SK-N-SH (cell line): ENCODE measurements around the gene TEAD1. TPM values are rescaled to one million over a fixed set of nuclear protein-coding genes. Genes with fewer than 3 reads are reported as not detected.
A peak's percentile ranks its signal among the peaks of the same experiment; 100 is the strongest.

ENCODE experiments used
- CTCF ChIA-PET: fragments of 300-600, 350-600 bp; formaldehyde crosslinking; extraction: SDS; loops from one replicate; lab custom pipeline; 2021; lab: Yijun Ruan, JAX
- POLR2A ChIA-PET: fragments of 350-600 bp; sonication (Branson Sonifier 250); formaldehyde crosslinking; extraction: SDS; loops from one replicate; lab custom pipeline; 2020; ENCODE audit warnings: antibody characterized with exemption, inconsistent platforms; lab: Yijun Ruan, JAX
- DNase-seq: peaks from one replicate; pipeline ENCODE4 v3.0.0; 2012
- H2AFZ ChIP-seq: fragments of 200-600 bp; sonication (generic); 2 replicates; pipeline ENCODE4 v1.8.1; 2016; ENCODE audit warnings: antibody characterized with exemption, mild to moderate bottlenecking, low read depth
- H3F3A ChIP-seq: fragments of 200-600 bp; sonication (generic); replicated peaks from 2 replicates; pipeline ENCODE3; 2016; ENCODE audit warnings: antibody characterized with exemption, mild to moderate bottlenecking; ENCODE audit not compliant: insufficient read depth
- H3K27ac ChIP-seq, 2 experiments: fragments of 200-500 bp in 1 of 2; fragments of 200-600 bp in 1 of 2; sonication (Bioruptor generic) in 1 of 2; sonication (generic), shearing (Covaris generic) in 1 of 2; 2 replicates each; pipeline versions ENCODE4 v1.5.1 to v1.6.1; 2014 to 2016; ENCODE audit warnings: low read depth in 2 of 2, inconsistent platforms in 1 of 2, low read length in 1 of 2, mild to moderate bottlenecking in 1 of 2, mixed read lengths in 1 of 2
- H3K27me3 ChIP-seq: fragments of 200-600 bp; sonication (generic), shearing (Covaris generic); 2 replicates; pipeline ENCODE4 v1.6.1; 2016; ENCODE audit warnings: mixed run types; ENCODE audit not compliant: insufficient read depth
- H3K36me3 ChIP-seq, 2 experiments: fragments of 200-500 bp in 1 of 2; fragments of 200-600 bp in 1 of 2; sonication (Bioruptor generic) in 1 of 2; sonication (generic) in 1 of 2; replicated peaks in 1 of 2; 2 replicates each; pipeline versions ENCODE3 to v1.5.1; 2014 to 2016; ENCODE audit warnings: low read length in 1 of 2, mild to moderate bottlenecking in 1 of 2; ENCODE audit not compliant: insufficient read depth in 2 of 2, control insufficient read depth in 1 of 2
- H3K4me1 ChIP-seq, 2 experiments: fragments of 200-500 bp in 1 of 2; fragments of 200-600 bp in 1 of 2; sonication (Bioruptor generic) in 1 of 2; sonication (generic), shearing (Covaris generic) in 1 of 2; 2 replicates each; pipeline versions ENCODE4 v1.5.1 to v1.6.1; 2014 to 2016; ENCODE audit warnings: low read depth in 1 of 2, low read length in 1 of 2, mixed run types in 1 of 2; ENCODE audit not compliant: insufficient read depth in 2 of 2, control insufficient read depth in 1 of 2
- H3K4me2 ChIP-seq: fragments of 200-600 bp; sonication (generic), shearing (Covaris generic); 2 replicates; pipeline ENCODE4 v1.6.1; 2017; ENCODE audit warnings: mixed run types
- H3K4me3 ChIP-seq, 2 experiments: fragments of 200-500 bp in 1 of 2; fragments of 200-600 bp in 1 of 2; sonication (Bioruptor generic) in 1 of 2; sonication (generic), shearing (Covaris generic) in 1 of 2; 2 replicates each; pipeline versions ENCODE4 v1.5.1 to v1.8.1; 2014 to 2016; ENCODE audit warnings: low read depth in 2 of 2, inconsistent platforms in 1 of 2, low read length in 1 of 2, mild to moderate bottlenecking in 1 of 2, mixed read lengths in 1 of 2, moderate library complexity in 1 of 2
- H3K79me2 ChIP-seq: fragments of 200-600 bp; sonication (generic); 2 replicates; pipeline ENCODE4 v1.8.1; 2017; ENCODE audit warnings: mild to moderate bottlenecking; ENCODE audit not compliant: insufficient read depth
- H3K9ac ChIP-seq: fragments of 200-600 bp; sonication (generic); 2 replicates; pipeline ENCODE4 v1.6.1; 2017; ENCODE audit warnings: mixed run types
- H3K9me2 ChIP-seq: fragments of 200-600 bp; sonication (generic); 2 replicates; pipeline ENCODE4 v1.6.1; 2017; ENCODE audit warnings: mixed run types
- H3K9me3 ChIP-seq: fragments of 200-600 bp; sonication (generic); 2 replicates; pipeline ENCODE4 v1.6.1; 2017; ENCODE audit warnings: mixed run types, mild to moderate bottlenecking, moderate library complexity
- H4K20me1 ChIP-seq: fragments of 200-600 bp; sonication (generic); 2 replicates; pipeline ENCODE4 v1.6.1; 2017; ENCODE audit warnings: mild to moderate bottlenecking, mixed run types; ENCODE audit not compliant: insufficient read depth
- CTCF ChIP-seq: fragments of 200-600 bp; sonication (generic); IDR thresholded peaks from 2 replicates; pipeline ENCODE4 v1.6.1; 2017; ENCODE audit warnings: antibody characterized with exemption, mild to moderate bottlenecking, moderate library complexity
- ELF1 ChIP-seq: IDR thresholded peaks from 2 replicates; pipeline ENCODE4 v1.4.0; 2012
- EP300 ChIP-seq, 2 experiments: IDR thresholded peaks; 2 replicates each; pipeline versions ENCODE4 v1.4.0 to v1.6.1; 2012; ENCODE audit warnings: borderline replicate concordance in 1 of 2, low read depth in 1 of 2, low read length in 1 of 2
- EZH2phosphoT487 ChIP-seq: fragments of 200-600 bp; sonication (generic); IDR thresholded peaks from 2 replicates; pipeline ENCODE4 v1.6.1; 2017; ENCODE audit warnings: low read depth, mixed run types, mild to moderate bottlenecking, antibody characterized with exemption, moderate library complexity, borderline replicate concordance
- FOSL2 ChIP-seq: IDR thresholded peaks from 2 replicates; pipeline ENCODE4 v1.4.0; 2012; ENCODE audit warnings: low read depth, mild to moderate bottlenecking, moderate library complexity, borderline replicate concordance
- FOXM1 ChIP-seq: IDR thresholded peaks from 2 replicates; pipeline ENCODE4 v1.4.0; 2012; ENCODE audit warnings: low read depth, mild to moderate bottlenecking
- IRF3 ChIP-seq: fragments of 150-350 bp; IDR thresholded peaks from 2 replicates; pipeline ENCODE4 v1.6.1; 2016; ENCODE audit warnings: mild to moderate bottlenecking, low read depth, low read length
- MEF2A ChIP-seq: IDR thresholded peaks from 2 replicates; pipeline ENCODE4 v1.4.0; 2012; ENCODE audit warnings: low read depth, borderline replicate concordance
- MXI1 ChIP-seq: IDR thresholded peaks from 2 replicates; pipeline ENCODE4 v1.6.1; 2012; ENCODE audit warnings: mild to moderate bottlenecking, low read depth, low read length, improper control_type of control experiment
- PBX3 ChIP-seq: IDR thresholded peaks from 2 replicates; pipeline ENCODE4; 2012
- POLR2AphosphoS5 ChIP-seq: IDR thresholded peaks from 2 replicates; pipeline ENCODE4 v1.6.1; 2012; ENCODE audit warnings: low read depth, low read length
- RAD21 ChIP-seq: IDR thresholded peaks from 2 replicates; pipeline ENCODE4 v1.6.1; 2012; ENCODE audit warnings: mild to moderate bottlenecking, low read length
- RXRA ChIP-seq: IDR thresholded peaks from 2 replicates; pipeline ENCODE4 v1.4.0; 2012; ENCODE audit warnings: low read depth, mild to moderate bottlenecking, borderline replicate concordance
- SIN3A ChIP-seq: IDR thresholded peaks from 2 replicates; pipeline ENCODE4 v1.6.1; 2012; ENCODE audit warnings: low read depth, mild to moderate bottlenecking, low read length, moderate library complexity, borderline replicate concordance
- TCF12 ChIP-seq: IDR thresholded peaks from 2 replicates; pipeline ENCODE4 v1.4.0; 2012
- ZBTB33 ChIP-seq: IDR thresholded peaks from 2 replicates; pipeline ENCODE4 v1.4.0; 2012; ENCODE audit warnings: low read depth, borderline replicate concordance
- WGBS: methylation state at CpG from one replicate; pipeline ENCODE4 v1.1.6; 2017; ENCODE audit warnings: low lambda C conversion rate; 5-methylcytosine and 5-hydroxymethylcytosine counted together
- polyA plus RNA-seq, 3 experiments: library from polyadenylated mRNA; depleted of rRNA; stranded (reverse); fragments of >200 nt; gene quantifications; 2 replicates each; pipeline ENCODE4 v1.2.3, GENCODE V29; 2012

Gene TEAD1
- polyA plus RNA-seq, 1 of the 3 experiments (the other 2 are of a cell fraction), result 31.2 TPM

GRCh38 chr11:12797996-12798395 lies 123.8 kb downstream of the TEAD1 start:
- peaks cover 48 to 52% of the 10 kb centered on the region in 2 experiments for H3K4me1 ChIP-seq
- no peak for DNase-seq
- peaks cover 67% of the 10 kb centered on the region for H4K20me1 ChIP-seq

GRCh38 chr11:12798609-12799011 lies 124.4 kb downstream of the TEAD1 start:
- Histone ChIP-seq H3K9ac (no peak overlapping the region), H3K4me3 (no peak overlapping the region), H3F3A (peaks cover 30% of the 10 kb centered on the region), H4K20me1 (peaks cover 70% of the 10 kb centered on the region), H3K4me2 (0 out of 2 replicates have a peak overlapping the region, but pooled peaks have one; percentile 64), H3K27ac (peak overlapping the region; percentile 61 to 95; a peak in 3 of 4 replicates), H3K27me3 (no peaks in the 10 kb centered on the region), H2AFZ (no peak overlapping the region), H3K4me1 (peaks cover 54 to 58% of the 10 kb centered on the region in 2 experiments), H3K79me2 (peaks cover 100% of the 10 kb centered on the region), H3K36me3 (peaks cover 28% of the 10 kb centered on the region in 2 experiments), H3K9me3 (no peaks in the 10 kb centered on the region), H3K9me2 (no peaks in the 10 kb centered on the region)
- CTCF ChIA-PET, result no interaction called here
- no peak for DNase-seq
- POLR2A ChIA-PET, result no interaction called here
- 95% methylated on average over 4 of the region's 4 CpGs for WGBS
- TF ChIP-seq MXI1 (no peak), CTCF (no peak), RAD21 (no peak), POLR2AphosphoS5 (no peak), ZBTB33 (no peak), SIN3A (no peak), FOSL2 (no peak), IRF3 (no peak)

More at GRCh38 chr11:12797996-12798395, 123.8 kb downstream of the TEAD1 start:
- H3K79me2 ChIP-seq, result peaks cover 100% of the 10 kb centered on the region
- H3K4me3 ChIP-seq, result no peak overlapping the region
- H2AFZ ChIP-seq, result no peak overlapping the region
- no peak overlapping the region; a peak in 1 of 4 replicates for H3K27ac ChIP-seq
- no peak overlapping the region for H3K9ac ChIP-seq
- no peak for TF ChIP-seq RXRA
- TF ChIP-seq FOXM1, result no peak
- no peak for TF ChIP-seq MEF2A
- TF ChIP-seq TCF12, result no peak
- no peak for TF ChIP-seq EZH2phosphoT487
- no peak for TF ChIP-seq PBX3
- TF ChIP-seq ELF1, result no peak
- TF ChIP-seq MXI1, result no peak
- no peak for TF ChIP-seq CTCF
- TF ChIP-seq RAD21, result no peak
- TF ChIP-seq FOSL2, result no peak
- TF ChIP-seq EP300 (IDR thresholded peaks at IDR 0.05; ENCODE audit: borderline replicate concordance in 1 of 2, low read depth in 1 of 2, low read length in 1 of 2), result no peak
- TF ChIP-seq, all 33 proteins: peak for 0
- WGBS, result 92% methylated on average over 3 of the region's 3 CpGs
- H3K27me3 ChIP-seq, result no peaks in the 10 kb centered on the region
- peaks cover 30% of the 10 kb centered on the region for H3F3A ChIP-seq
- H3K9me3 ChIP-seq, result no peaks in the 10 kb centered on the region
- H3K4me2 ChIP-seq, result no peak overlapping the region
- CTCF ChIA-PET, result interaction anchor here (0.6 kb wide), 1 partner anchor 36 kb away, joined by 3 read pairs; no protein-coding TSS in a partner anchor
- peaks cover 28% of the 10 kb centered on the region in 2 experiments for H3K36me3 ChIP-seq
- POLR2A ChIA-PET, result no interaction called here
- H3K9me2 ChIP-seq, result no peaks in the 10 kb centered on the region
